HepG2 (cell line): ENCODE data around the gene STARD13.

Experiments used
- POLR2AphosphoS5 ChIP-seq: IDR thresholded peaks from 2 replicates; pipeline ENCODE4 v1.6.1; 2012; ENCODE audit warnings: low read depth, low read length
- ZNF7 ChIP-seq: IDR thresholded peaks from 2 replicates; pipeline ENCODE4 v1.6.1; 2016; ENCODE audit warnings: missing biosample characterization, missing genetic modification reagents

GRCh38 chr13:33249894-33250293 lies 35.7 kb downstream of the STARD13 start:
- TF ChIP-seq ZNF7 (CRISPR knock-in tag): no peak
- TF ChIP-seq POLR2AphosphoS5: no peak
